ENCODE results near the gene PKP4. TPM values are rescaled to one million over a fixed set of nuclear protein-coding genes. Genes with fewer than 3 reads are reported as not detected.

Gene PKP4
- total and polyA plus RNA-seq, 2 of the 8 experiments (the other 6 are each of a cell fraction or from before 2014, with no cell fraction given): 48.2 to 88.0 TPM

DNA sequence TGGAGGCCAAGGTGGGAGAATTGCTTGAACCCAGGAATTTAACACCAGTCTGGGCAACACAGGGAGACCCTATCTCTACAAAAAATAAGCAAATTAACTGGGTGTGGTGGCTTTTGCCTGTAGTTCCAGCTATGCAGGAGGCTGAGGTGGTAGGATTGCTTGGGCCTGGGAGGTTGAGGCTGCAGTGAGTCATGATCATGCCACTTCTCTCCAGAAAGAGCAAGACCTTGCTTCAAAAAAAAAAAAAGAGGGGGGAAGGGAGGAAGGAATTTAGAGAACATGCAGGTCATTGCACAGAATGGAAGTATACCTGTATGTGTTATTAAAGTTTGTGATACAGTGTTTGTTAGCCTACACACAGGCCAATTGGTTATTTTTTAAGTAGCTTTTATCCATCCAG, 25.8 kb downstream of the PKP4 start:
- no peak overlapping the region for H2BK20ac ChIP-seq (ENCODE audit: low read length)
- peaks cover 0 to 94% of the 10 kb centered on the region in 2 experiments; a peak in 3 of 4 replicates for H3K79me2 ChIP-seq (ENCODE audit: control insufficient read depth in 1 of 2, insufficient read depth in 2 of 2, low read length in 2 of 2)
- H3K36me3 ChIP-seq (ENCODE audit: control insufficient read depth in 2 of 4, insufficient read depth in 4 of 4, low read length in 3 of 4): 0 out of 8 replicates have a peak, but pooled peaks cover 0 to under 1% (median 0%) of the 10 kb centered on the region in 4 experiments
- H3K4me3 ChIP-seq (ENCODE audit: extremely low read depth in 1 of 4, insufficient read depth in 2 of 4, low read depth in 3 of 4, low read length in 4 of 4): no peak overlapping the region
- no peak overlapping the region for H3K18ac ChIP-seq (ENCODE audit: extremely low read depth, low read length)
- no peak overlapping the region for H2BK5ac ChIP-seq (ENCODE audit: low read depth, low read length)
- DNase-seq (ENCODE audit: low read depth in 1 of 2, low spot score in 2 of 2) (no peak), FAIRE-seq (no peak)
- no peak overlapping the region for H4K91ac ChIP-seq (replicated peaks; ENCODE audit: insufficient read length, low read length)
- no peaks in the 10 kb centered on the region for H3K79me1 ChIP-seq (ENCODE audit: low read depth, low read length)
- H2AK5ac ChIP-seq (ENCODE audit: low read depth, low read length): no peak overlapping the region
- H2BK12ac ChIP-seq (ENCODE audit: low read depth, low read length): no peak overlapping the region
- H2BK15ac ChIP-seq (ENCODE audit: low read length): no peak overlapping the region
- no peak overlapping the region for H3K4me2 ChIP-seq (ENCODE audit: insufficient read depth in 1 of 2, low read depth in 2 of 2, low read length in 2 of 2)
- no peak for TF ChIP-seq SRF (IDR thresholded peaks at IDR 0.05; ENCODE audit: low read depth, low read length)
- no peak for TF ChIP-seq CHD2 (IDR thresholded peaks at IDR 0.05; ENCODE audit: low read length)
- no peak overlapping the region for H3K14ac ChIP-seq (ENCODE audit: insufficient read length)
- no peak overlapping the region for H3K27ac ChIP-seq (ENCODE audit: low read depth, low read length)
- no peaks in the 10 kb centered on the region; the same call in 1 of the 2 replicates for H3K23me2 ChIP-seq (ENCODE audit: low read depth, low read length)
- no peaks in the 10 kb centered on the region for H3K9me3 ChIP-seq (ENCODE audit: insufficient read depth in 2 of 2, low read depth in 1 of 2, low read length in 1 of 2)
- peaks cover 0 to 10% of the 10 kb centered on the region in 2 experiments for H4K20me1 ChIP-seq (replicated peaks in 1 of 2; ENCODE audit: control insufficient read depth in 1 of 2, insufficient read depth in 2 of 2, low read length in 2 of 2)
- H4K8ac ChIP-seq (ENCODE audit: extremely low read depth, insufficient read depth, low read length): no peak overlapping the region
- no peak overlapping the region for H3K9ac ChIP-seq (replicated peaks in 1 of 4; ENCODE audit: extremely low read depth in 1 of 4, low read depth in 3 of 4, low read length in 3 of 4)
- no peaks in the 10 kb centered on the region for H3K27me3 ChIP-seq (replicated peaks in 1 of 4; ENCODE audit: control insufficient read depth in 3 of 4, extremely low read depth in 1 of 4, insufficient read depth in 3 of 4, low read length in 3 of 4)
- ChIA-PET POLR2A (ENCODE audit: partially characterized antibody) (interaction anchor here (1.5 kb wide), 1 partner anchor 10 kb away, joined by 3 read pairs; no protein-coding TSS in a partner anchor), CTCF (ENCODE audit: partially characterized antibody) (interaction anchor here (1.6 kb wide), 1 partner anchor 18 kb away, joined by 4 read pairs; no protein-coding TSS in a partner anchor)
- peaks cover 0 to 13% (median 6%) of the 10 kb centered on the region in 4 experiments; a peak in 2 of 7 replicates for H3K4me1 ChIP-seq (replicated peaks in 1 of 4; ENCODE audit: control insufficient read depth in 3 of 4, insufficient read depth in 4 of 4, low read length in 3 of 4)
- no peak overlapping the region for H4K5ac ChIP-seq (ENCODE audit: insufficient read length, low read depth, low read length)
- H3K4ac ChIP-seq (replicated peaks; ENCODE audit: insufficient read length, low read depth, low read length): no peak overlapping the region
- no peak overlapping the region for H2AFZ ChIP-seq (ENCODE audit: low read length)
- H3K56ac ChIP-seq (replicated peaks; ENCODE audit: insufficient read length, low read depth, low read length): no peak overlapping the region
- no peak overlapping the region for H2BK120ac ChIP-seq (replicated peaks; ENCODE audit: low read depth, low read length)
- H3K23ac ChIP-seq (ENCODE audit: insufficient read length): no peak overlapping the region
